GM18873 (cell line): ENCODE measurements around the gene NT5C3B.
"Not testable (repeated sequence)": the region's sequence is repeated elsewhere in the genome, so short reads cannot be mapped to it uniquely, and the experiment has no call there.

Experiments used
- ATAC-seq: cut with Tn5 transposase; IDR thresholded peaks from one replicate; pipeline ENCODE4 v1.9.1; 2021; ENCODE audit warnings: mild to moderate bottlenecking, moderate library complexity, moderate number of reproducible peaks; ENCODE audit not compliant: unreplicated experiment, low FRiP score

The NT5C3B gene

DNA sequence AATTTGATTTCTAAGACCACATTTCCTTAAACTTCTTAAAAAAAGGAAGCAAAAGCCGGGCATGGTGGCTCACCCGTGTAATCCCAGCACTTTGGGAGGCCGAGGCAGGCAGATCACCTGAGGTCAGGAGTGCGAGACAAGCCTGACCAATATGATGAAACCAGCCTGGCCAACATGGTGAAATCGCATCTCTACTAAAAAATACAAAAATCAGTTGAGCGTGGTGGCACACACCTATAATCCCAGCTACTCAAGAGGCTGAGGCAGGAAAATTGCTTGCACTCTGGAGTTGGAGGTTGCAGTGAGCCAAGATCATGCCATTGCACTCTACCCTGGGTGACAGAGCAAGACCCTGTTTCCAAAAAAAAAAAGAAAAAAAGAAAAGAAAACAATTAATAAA is 4.7 kb upstream of the NT5C3B start:
- not testable (repeated sequence) for ATAC-seq

- not testable (repeated sequence) for ATAC-seq
Observed at GRCh38 chr17:41839448-41839847, 3.4 kb upstream of the NT5C3B start.

GRCh38 chr17:41837761-41838538 is 1.9 kb upstream of the NT5C3B start, which contains the start of gene KLHL10:
KLHL10 (plus strand) TSS chr17:41837825; CDS start chr17:41837933, 108 bp downstream.
- no peak for ATAC-seq

DNA sequence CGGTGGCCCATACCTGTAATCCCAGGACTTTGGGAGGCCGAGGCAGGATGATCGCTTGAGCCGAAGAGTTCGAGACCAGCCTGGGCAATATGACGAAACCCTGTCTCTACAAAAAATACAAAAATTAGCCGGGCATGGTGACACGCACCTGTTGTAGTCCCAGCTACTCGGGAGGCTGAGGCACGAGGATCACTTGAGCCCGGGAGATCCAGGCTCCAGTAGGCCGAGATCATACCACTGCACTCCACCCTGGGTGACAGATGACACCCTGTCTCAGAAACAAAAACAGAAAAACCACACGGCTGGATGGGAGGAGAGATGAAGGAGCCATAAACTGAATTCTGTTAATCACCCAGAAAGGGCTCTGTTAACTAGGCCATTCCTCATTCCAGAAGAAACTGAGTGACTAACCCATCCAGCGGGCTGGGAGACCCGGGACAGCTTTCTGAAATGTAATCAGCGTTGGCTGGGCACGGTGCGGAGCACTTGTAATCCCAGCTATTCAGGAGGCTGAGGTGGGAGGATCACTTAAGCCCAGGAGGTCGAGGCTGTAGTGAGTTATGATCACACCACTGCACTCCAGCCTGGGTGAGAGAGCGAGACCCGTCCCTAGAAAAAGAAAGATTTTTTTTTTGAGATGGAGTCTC is 641 bp upstream of the NT5C3B start:
- no peak for ATAC-seq

- no peak for ATAC-seq
Observed at GRCh38 chr17:41835214-41835799, 725 bp downstream of the NT5C3B start.

GRCh38 chr17:41829961-41830360 is 6.1 kb downstream of the NT5C3B start:
- ATAC-seq = not testable (repeated sequence)

GRCh38 chr17:41825175-41825845 is 10.7 kb downstream of the NT5C3B start:
- no peak for ATAC-seq

DNA sequence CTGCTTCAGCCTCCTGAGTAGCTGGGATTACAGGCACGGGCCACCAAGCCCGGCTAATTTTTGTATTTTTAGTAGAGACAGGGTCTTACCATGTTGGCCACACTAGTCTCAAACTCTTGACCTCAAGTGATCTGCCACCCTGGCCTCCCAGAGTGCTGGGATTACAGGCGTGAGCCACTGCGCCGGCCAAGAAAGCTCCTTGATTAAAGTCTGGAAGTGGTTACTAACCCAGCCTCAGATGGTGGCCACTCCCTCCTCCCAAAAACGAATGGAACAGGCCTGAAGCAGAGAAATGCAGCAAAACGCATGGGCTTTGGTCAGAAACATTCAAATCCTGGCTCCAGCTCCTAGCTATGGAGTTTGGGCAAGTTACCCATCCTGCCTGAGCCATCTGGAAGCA is 11.9 kb downstream of the NT5C3B start:
- ATAC-seq = no peak

GRCh38 chr17:41823580-41823979 is 12.5 kb downstream of the NT5C3B start:
- no peak for ATAC-seq

- ATAC-seq = no peak
Observed at GRCh38 chr17:41823141-41823524, 12.9 kb downstream of the NT5C3B start.

DNA sequence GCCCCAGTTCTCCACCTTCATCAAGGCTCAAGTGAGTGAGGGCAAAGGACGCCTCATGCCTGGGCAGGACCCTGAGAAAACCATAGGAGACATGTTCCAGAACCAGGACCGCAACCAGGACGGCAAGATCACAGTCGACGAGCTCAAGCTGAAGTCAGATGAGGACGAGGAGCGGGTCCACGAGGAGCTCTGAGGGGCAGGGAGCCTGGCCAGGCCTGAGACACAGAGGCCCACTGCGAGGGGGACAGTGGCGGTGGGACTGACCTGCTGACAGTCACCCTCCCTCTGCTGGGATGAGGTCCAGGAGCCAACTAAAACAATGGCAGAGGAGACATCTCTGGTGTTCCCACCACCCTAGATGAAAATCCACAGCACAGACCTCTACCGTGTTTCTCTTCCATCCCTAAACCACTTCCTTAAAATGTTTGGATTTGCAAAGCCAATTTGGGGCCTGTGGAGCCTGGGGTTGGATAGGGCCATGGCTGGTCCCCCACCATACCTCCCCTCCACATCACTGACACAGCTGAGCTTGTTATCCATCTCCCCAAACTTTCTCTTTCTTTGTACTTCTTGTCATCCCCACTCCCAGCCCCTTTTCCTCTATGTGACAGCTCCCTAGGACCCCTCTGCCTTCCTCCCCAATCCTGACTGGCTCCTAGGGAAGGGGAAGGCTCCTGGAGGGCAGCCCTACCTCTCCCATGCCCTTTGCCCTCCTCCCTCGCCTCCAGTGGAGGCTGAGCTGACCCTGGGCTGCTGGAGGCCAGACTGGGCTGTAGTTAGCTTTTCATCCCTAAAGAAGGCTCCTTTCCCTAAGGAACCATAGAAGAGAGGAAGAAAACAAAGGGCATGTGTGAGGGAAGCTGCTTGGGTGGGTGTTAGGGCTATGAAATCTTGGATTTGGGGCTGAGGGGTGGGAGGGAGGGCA is 13.6 kb downstream of the NT5C3B start:
- ATAC-seq = no peak

- no peak for ATAC-seq
Observed at GRCh38 chr17:41821776-41822175, 14.3 kb downstream of the NT5C3B start.

DNA sequence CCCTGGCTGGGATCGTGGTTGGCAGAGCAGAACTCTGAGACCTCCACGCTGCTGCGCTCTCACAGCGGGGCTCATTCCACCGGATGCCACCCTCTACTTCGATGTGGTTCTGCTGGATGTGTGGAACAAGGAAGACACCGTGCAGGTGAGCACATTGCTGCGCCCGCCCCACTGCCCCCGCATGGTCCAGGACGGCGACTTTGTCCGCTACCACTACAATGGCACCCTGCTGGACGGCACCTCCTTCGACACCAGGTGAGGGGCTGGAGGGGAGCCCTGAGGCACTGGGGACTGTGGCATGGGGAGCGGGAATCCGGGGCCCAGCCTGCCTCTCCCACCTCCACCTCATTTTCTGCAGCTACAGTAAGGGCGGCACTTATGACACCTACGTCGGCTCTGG is 18.0 kb downstream of the NT5C3B start:
- no peak for ATAC-seq

GRCh38 chr17:41816637-41817320 is 19.3 kb downstream of the NT5C3B start:
- ATAC-seq = no peak

GRCh38 chr17:41814195-41814594 is 21.8 kb downstream of the NT5C3B start:
- ATAC-seq = no peak

- no peak for ATAC-seq
Observed at GRCh38 chr17:41813699-41814124, 22.3 kb downstream of the NT5C3B start.

- ATAC-seq = no peak
Observed at GRCh38 chr17:41813152-41813680, 22.8 kb downstream of the NT5C3B start.

DNA sequence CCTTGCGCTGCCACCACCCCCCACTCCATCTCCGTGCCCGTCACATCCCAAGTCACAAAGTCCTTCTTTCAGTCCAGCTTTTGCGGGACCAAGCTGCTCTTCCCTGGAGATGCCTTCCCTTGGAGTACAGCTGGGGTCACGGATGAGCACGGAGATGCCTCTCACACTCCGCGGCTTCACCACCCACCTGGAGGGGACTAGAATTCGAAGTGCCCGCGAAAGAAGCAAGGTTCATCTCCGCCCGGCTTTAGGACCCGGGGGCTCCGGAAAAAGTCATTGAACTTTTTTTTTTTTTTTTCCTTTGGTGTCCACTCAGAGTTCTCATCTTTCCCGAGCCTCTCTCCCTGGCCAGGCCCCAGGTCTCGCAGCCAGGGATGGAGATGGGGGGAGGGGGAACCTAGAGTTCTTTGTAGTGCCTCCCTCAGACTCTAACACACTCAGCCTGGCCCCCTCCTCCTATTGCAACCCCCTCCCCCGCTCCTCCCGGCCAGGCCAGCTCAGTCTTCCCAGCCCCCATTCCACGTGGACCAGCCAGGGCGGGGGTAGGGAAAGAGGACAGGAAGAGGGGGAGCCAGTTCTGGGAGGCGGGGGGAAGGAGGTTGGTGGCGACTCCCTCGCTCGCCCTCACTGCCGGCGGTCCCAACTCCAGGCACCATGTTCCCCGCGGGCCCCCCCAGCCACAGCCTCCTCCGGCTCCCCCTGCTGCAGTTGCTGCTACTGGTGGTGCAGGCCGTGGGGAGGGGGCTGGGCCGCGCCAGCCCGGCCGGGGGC is 23.5 kb downstream of the NT5C3B start, which contains the start of gene FKBP10:
Gene FKBP10 (plus strand): TSS at position 624 of the 771 bp plus-strand sequence. CDS start 31 bp downstream, at position 655.
- no peak for ATAC-seq
